Esophagus squamous epithelium (tissue), 4 donors: ENCODE results near the gene CPNE5.

Experiments used
- POLR2A ChIP-seq, 4 donors: fragments of 450-650 bp; IDR thresholded peaks; one replicate each; pipeline ENCODE4 v1.6.1; 2017; ENCODE audit warnings: antibody characterized with exemption in 4 of 4, mild to moderate bottlenecking in 4 of 4, moderate library complexity in 3 of 4
- TF ChIP-seq, protein P1 (sequence below), 6 experiments: fragments of 450-650 bp in 4 of 6; fragments of 200-600 bp in 2 of 6; sonication (generic) in 2 of 6; IDR thresholded peaks; one replicate each; pipeline ENCODE4 v1.5.1; 2016 to 2019; ENCODE audit warnings: antibody characterized with exemption in 6 of 6, mild to moderate bottlenecking in 4 of 6, moderate library complexity in 4 of 6

- TF ChIP-seq, protein P1, sequence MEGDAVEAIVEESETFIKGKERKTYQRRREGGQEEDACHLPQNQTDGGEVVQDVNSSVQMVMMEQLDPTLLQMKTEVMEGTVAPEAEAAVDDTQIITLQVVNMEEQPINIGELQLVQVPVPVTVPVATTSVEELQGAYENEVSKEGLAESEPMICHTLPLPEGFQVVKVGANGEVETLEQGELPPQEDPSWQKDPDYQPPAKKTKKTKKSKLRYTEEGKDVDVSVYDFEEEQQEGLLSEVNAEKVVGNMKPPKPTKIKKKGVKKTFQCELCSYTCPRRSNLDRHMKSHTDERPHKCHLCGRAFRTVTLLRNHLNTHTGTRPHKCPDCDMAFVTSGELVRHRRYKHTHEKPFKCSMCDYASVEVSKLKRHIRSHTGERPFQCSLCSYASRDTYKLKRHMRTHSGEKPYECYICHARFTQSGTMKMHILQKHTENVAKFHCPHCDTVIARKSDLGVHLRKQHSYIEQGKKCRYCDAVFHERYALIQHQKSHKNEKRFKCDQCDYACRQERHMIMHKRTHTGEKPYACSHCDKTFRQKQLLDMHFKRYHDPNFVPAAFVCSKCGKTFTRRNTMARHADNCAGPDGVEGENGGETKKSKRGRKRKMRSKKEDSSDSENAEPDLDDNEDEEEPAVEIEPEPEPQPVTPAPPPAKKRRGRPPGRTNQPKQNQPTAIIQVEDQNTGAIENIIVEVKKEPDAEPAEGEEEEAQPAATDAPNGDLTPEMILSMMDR (IDR thresholded peaks at IDR 0.05) = no peak
- no peak for TF ChIP-seq POLR2A (IDR thresholded peaks at IDR 0.05)
Observed at GRCh38 chr6:36703081-36703606, 136.1 kb downstream of the CPNE5 start.
